Pancreas (tissue), 10 donors: ENCODE results near the gene DCLK2. TPM values are rescaled to one million over a fixed set of nuclear protein-coding genes. Genes with fewer than 3 reads are reported as not detected.

ENCODE experiments used
- ATAC-seq, 4 donors: fragments of 200-7000 bp; cut with Tn5 transposase; one replicate each; pipeline versions ENCODE4 v1.8.0 to v1.9.1; 2020; ENCODE audit warnings: mild to moderate bottlenecking in 4 of 4, moderate library complexity in 4 of 4
- DNase-seq, 6 donors: peaks; one replicate each; pipeline ENCODE4 v3.0.0-alpha.2; 2020
- FAIRE-seq: peaks from 2 replicates; lab custom pipeline; 2012; peaks lifted over from hg19 to GRCh38; lab: Jason Lieb, UNC
- H3K27ac ChIP-seq, 4 donors: fragments of 200-600 bp; sonication (generic); 1 replicate in 3 of 4; 2 replicates in 1 of 4; pipeline versions ENCODE4 v1.5.0 to v1.8.0; 2020
- H3K27me3 ChIP-seq, 4 donors: fragments of 200-600 bp; one replicate each; pipeline ENCODE4 v1.8.0; 2021
- H3K36me3 ChIP-seq, 3 donors: fragments of 200-600 bp; sonication (generic) in 1 of 3; one replicate each; pipeline versions ENCODE4 v1.5.0 to v1.8.0; 2020 to 2021
- H3K4me1 ChIP-seq, 3 donors: fragments of 200-600 bp; one replicate each; pipeline ENCODE4 v1.8.0; 2021
- H3K4me3 ChIP-seq, 4 donors: fragments of 200-600 bp; sonication (generic) in 2 of 4; one replicate each; pipeline versions ENCODE4 v1.5.0 to v1.8.0; 2020 to 2021
- H3K9me3 ChIP-seq, 4 donors: fragments of 200-600 bp; one replicate each; pipeline ENCODE4 v1.8.0; 2021
- WGBS, 2 donors: extraction: QIAGEN DNeasy Blood & Tissue Kit; methylation state at CpG; one replicate each; pipeline ENCODE4 v1.1.7; 2013; 5-methylcytosine and 5-hydroxymethylcytosine counted together
- intact Hi-C, 3 donors: fragments of 100-400 bp; cut with DNase I; formaldehyde crosslinking; loops; one replicate each; pipeline versions ENCODE4 v1.11.1 to v1.14.2; 2022
- polyA plus RNA-seq, 2 donors: library from polyadenylated mRNA; stranded (reverse); fragments of 200-250 nt; gene quantifications; one replicate each; pipeline ENCODE4 v1.2.3, GENCODE V29; 2013
- total RNA-seq, 6 donors: library from RNA; stranded (reverse); fragmentation: NEBNext Ultra II Directional in 4 of 6; extraction: Animal tissue kit (Norgen Biotek cat#: 25700) in 4 of 6; gene quantifications; one replicate each; pipeline versions ENCODE4 v1.2.1 to v1.2.4, GENCODE V29; 2021 to 2023
- TF ChIP-seq, protein P1 (sequence below), 4 donors: fragments of 200-600 bp; sonication (generic) in 3 of 4; IDR thresholded peaks; one replicate each; pipeline versions ENCODE4 v1.5.0 to v1.8.0; 2021; ENCODE audit warnings: antibody characterized with exemption in 4 of 4
- donor health status: healthy with polysubstance abuse.
- donor health status: DM: no; HTN: no; CAD: no; lungs with moderate emphysema.
- donor health status: DM: no; HTN: no; CAD: no.
- donor health status: control.
- donor health status: control.
- donor health status: Bipolar disorder and iron deficiency.
- donor health status: DM: yes; HTN: yes; CAD: no.
- donor health status: DM: no; HTN: no; CAD: no.
- donor health status: DM: no; HTN: no; CAD: no.
- donor health status: DM: yes; HTN: yes; CAD: no.

DCLK2 gene
- total and polyA plus RNA-seq, 8 donors = 1.2 to 3.7 (median 1.8) TPM

DNA sequence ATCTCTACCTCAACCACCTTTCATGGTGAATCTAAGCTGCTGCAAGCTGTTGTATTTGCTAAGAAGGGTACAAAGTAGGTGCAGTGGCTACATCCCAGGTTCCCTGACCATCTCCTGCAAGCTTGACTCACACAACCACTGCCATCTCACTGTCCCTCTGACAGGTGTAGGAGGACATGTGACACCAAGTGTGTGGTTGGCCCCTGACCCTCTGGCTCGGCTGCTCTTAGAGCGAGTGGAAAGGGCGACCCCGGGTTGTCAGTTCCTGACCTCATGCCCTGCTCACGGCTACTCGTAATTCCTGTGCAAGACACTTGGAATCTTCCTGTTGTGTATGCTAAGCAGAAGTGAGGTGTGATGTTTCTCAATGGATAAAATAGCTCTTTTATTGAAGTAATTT lies 184.4 kb downstream of the DCLK2 start:
- H3K36me3 ChIP-seq = no peaks in the 10 kb centered on the region
- ATAC-seq = no peak
- intact Hi-C loops = no loop called here
- no peak for FAIRE-seq
- H3K27me3 ChIP-seq = no peaks in the 10 kb centered on the region
- no peak overlapping the region for H3K27ac ChIP-seq
- DNase-seq = no peak
- WGBS, 2 donors = 93 to 95% methylated on average over 6 of the region's 6 CpGs
- H3K9me3 ChIP-seq = no peaks in the 10 kb centered on the region
- no peak overlapping the region for H3K4me3 ChIP-seq
- TF ChIP-seq, protein P1, sequence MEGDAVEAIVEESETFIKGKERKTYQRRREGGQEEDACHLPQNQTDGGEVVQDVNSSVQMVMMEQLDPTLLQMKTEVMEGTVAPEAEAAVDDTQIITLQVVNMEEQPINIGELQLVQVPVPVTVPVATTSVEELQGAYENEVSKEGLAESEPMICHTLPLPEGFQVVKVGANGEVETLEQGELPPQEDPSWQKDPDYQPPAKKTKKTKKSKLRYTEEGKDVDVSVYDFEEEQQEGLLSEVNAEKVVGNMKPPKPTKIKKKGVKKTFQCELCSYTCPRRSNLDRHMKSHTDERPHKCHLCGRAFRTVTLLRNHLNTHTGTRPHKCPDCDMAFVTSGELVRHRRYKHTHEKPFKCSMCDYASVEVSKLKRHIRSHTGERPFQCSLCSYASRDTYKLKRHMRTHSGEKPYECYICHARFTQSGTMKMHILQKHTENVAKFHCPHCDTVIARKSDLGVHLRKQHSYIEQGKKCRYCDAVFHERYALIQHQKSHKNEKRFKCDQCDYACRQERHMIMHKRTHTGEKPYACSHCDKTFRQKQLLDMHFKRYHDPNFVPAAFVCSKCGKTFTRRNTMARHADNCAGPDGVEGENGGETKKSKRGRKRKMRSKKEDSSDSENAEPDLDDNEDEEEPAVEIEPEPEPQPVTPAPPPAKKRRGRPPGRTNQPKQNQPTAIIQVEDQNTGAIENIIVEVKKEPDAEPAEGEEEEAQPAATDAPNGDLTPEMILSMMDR (IDR thresholded peaks at IDR 0.05) = no peak
- H3K4me1 ChIP-seq = no peaks in the 10 kb centered on the region

DNA sequence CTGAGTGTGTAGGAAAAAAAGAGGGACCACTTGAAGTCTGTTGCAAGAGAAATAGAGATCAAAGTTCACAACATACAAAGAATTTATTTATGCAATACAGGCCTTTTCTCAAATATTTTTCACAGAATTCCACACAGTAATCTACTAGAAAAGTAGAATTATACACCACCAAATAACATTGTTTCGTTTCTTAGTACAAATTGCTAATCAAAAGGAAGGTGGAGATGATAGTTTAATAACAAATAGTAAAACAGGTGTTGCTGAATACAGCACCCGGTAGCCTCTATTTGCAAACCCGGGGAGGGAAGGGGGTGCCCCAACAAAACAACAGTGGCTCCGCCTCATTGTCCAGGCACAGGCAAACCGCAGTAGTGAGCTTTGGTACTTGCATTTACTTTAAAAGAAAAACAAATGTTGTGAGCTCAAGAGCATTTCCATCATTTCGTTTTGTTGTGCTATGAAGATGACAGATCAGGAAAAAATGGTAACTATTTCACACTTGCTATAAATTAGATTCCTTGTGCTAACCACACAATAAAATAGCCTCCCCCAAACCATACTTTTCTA lies 186.4 kb downstream of the DCLK2 start:
- no peaks in the 10 kb centered on the region for H3K36me3 ChIP-seq
- FAIRE-seq (no peak), DNase-seq (no peak), ATAC-seq (no peak)
- H3K4me3 ChIP-seq = no peak overlapping the region
- no peak overlapping the region for H3K27ac ChIP-seq
- intact Hi-C loops = no loop called here
- 81 to 88% methylated on average over 6 of the region's 6 CpGs for WGBS, 2 donors
- H3K9me3 ChIP-seq = no peaks in the 10 kb centered on the region
- no peaks in the 10 kb centered on the region for H3K4me1 ChIP-seq
- H3K27me3 ChIP-seq = no peaks in the 10 kb centered on the region
- TF ChIP-seq, protein P1 (IDR thresholded peaks at IDR 0.05) = no peak

DNA sequence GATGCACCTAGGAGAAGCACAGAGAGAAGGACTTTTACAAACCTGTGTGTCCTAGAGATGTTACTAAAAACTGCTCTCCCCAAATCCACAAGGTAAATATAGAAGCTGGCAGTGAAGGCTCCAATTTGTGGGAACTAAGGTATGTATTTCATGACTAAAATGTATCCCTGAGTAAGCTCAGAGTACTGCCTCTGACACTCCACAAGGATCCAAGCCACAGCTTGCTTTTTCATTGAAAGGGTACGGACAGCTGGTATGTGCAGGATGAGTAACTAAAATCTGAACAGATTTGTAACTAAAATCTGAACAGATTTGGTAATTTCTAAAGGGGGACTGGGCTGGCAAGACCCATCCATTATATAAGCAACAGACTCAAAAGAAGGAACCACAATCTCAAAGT lies 187.6 kb downstream of the DCLK2 start:
- Histone ChIP-seq H3K36me3 (no peaks in the 10 kb centered on the region), H3K9me3 (no peaks in the 10 kb centered on the region), H3K4me3 (no peak overlapping the region), H3K4me1 (no peaks in the 10 kb centered on the region), H3K27ac (no peak overlapping the region), H3K27me3 (no peaks in the 10 kb centered on the region)
- intact Hi-C loops = no loop called here
- TF ChIP-seq, protein P1 (IDR thresholded peaks at IDR 0.05) = no peak
- FAIRE-seq (no peak), DNase-seq (no peak), ATAC-seq (no peak)
- WGBS, 2 donors = 94 to 100% methylated on average over 1 of the region's 1 CpG

DNA sequence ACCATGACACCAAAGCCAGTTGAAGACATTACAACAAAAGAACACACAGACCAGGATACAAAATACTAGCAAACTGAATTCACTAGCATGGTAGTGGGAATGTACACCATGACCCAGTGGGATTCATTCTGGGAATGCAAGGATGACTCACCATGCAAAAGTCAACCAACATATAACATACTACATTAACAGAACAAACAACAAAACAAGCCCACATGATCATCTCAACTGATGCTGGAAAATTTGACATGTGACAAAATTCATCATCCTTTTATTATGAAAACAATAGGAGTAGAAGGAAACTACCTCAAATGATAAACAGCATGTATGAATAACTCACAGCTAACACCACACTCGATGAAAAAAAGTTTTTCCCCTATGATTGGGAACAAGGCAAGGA lies 190.2 kb downstream of the DCLK2 start:
- ATAC-seq (no peak), FAIRE-seq (no peak), DNase-seq (no peak)
- no peaks in the 10 kb centered on the region for H3K9me3 ChIP-seq
- 97 to 100% methylated on average over 1 of the region's 1 CpG for WGBS, 2 donors
- H3K27ac ChIP-seq = no peak overlapping the region
- no peaks in the 10 kb centered on the region for H3K4me1 ChIP-seq
- intact Hi-C loops = no loop called here
- no peaks in the 10 kb centered on the region for H3K27me3 ChIP-seq
- H3K36me3 ChIP-seq = no peaks in the 10 kb centered on the region
- no peak overlapping the region for H3K4me3 ChIP-seq
- TF ChIP-seq, protein P1 (IDR thresholded peaks at IDR 0.05) = no peak

DNA sequence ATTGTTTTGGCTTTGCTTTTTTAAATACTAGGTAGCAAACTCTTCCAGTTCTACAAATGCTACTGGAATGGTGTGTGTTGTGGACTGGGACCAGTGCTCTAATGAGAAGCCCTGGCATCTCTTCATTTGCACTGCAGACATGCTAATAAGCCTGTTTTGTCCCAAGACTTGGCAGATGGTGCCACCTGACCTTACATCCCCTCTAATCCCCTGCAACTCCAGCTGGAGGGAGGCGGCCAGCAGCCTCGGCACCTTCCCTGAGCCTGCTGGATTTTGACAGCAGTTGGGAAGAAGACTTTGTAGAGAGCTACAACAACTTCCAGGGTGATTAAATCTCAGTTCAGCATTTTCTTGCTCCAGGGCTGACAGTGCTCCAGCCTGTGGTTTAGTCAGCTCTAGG lies 200.0 kb downstream of the DCLK2 start:
- TF ChIP-seq, protein P1 (IDR thresholded peaks at IDR 0.05) = no peak
- Histone ChIP-seq H3K4me3 (no peak overlapping the region), H3K27ac (no peak overlapping the region), H3K4me1 (no peaks in the 10 kb centered on the region), H3K36me3 (peaks cover 0 to 14% (median 0%) of the 10 kb centered on the region in 3 donors), H3K9me3 (no peaks in the 10 kb centered on the region), H3K27me3 (no peaks in the 10 kb centered on the region)
- DNase-seq = no peak
- 95 to 98% methylated on average over 2 of the region's 2 CpGs for WGBS, 2 donors
- FAIRE-seq = no peak
- ATAC-seq = no peak
- intact Hi-C loops = loop anchor here in 1 of 3 donors (10.0 kb wide), 1 partner anchor 597 kb away; no protein-coding TSS in a partner anchor
